Body of pancreas (tissue), 4 donors: ENCODE data around the gene GRPEL2. TPM values are rescaled to one million over a fixed set of nuclear protein-coding genes. Genes with fewer than 3 reads are reported as not detected.
A peak's percentile ranks its signal among the peaks of the same experiment; 100 is the strongest.
"Not testable (repeated sequence)": the region's sequence is repeated elsewhere in the genome, so short reads cannot be mapped to it uniquely, and the experiment has no call there.

ENCODE experiments used
- ATAC-seq: fragments of 150-250 bp; one replicate; pipeline ENCODE4 v1.9.1; 2016
- DNase-seq, 4 donors: peaks; one replicate each; pipeline ENCODE4 v3.0.0-alpha.2; 2019
- H3K27ac ChIP-seq, 4 donors: fragments of 200-600 bp; sonication (generic); 1 replicate in 3 of 4; 2 replicates in 1 of 4; pipeline versions ENCODE4 v1.5.1 to v1.6.1; 2016 to 2019; ENCODE audit warnings: mild to moderate bottlenecking in 1 of 4, mixed read lengths in 1 of 4, moderate library complexity in 1 of 4
- H3K27me3 ChIP-seq, 2 donors: fragments of 200-600 bp; sonication (generic); one replicate each; pipeline ENCODE4 v1.6.0; 2016; ENCODE audit warnings: mild to moderate bottlenecking in 1 of 2
- H3K36me3 ChIP-seq, 2 donors: fragments of 200-600 bp; sonication (generic); replicated peaks in 1 of 2; 2 replicates each; pipeline ENCODE4 v1.5.1; 2016; ENCODE audit warnings: low read depth in 2 of 2; ENCODE audit not compliant: insufficient read depth in 1 of 2
- H3K4me1 ChIP-seq: fragments of 200-600 bp; sonication (generic); one replicate; pipeline ENCODE4 v1.6.0; 2016
- H3K4me3 ChIP-seq, 2 donors: fragments of 200-600 bp; sonication (generic); 1 replicate in 1 of 2; 2 replicates in 1 of 2; pipeline ENCODE4 v1.5.1; 2016 to 2019
- H3K9me3 ChIP-seq, 3 donors: fragments of 200-600 bp; sonication (generic); 1 replicate in 2 of 3; 2 replicates in 1 of 3; pipeline ENCODE4 v1.5.1; 2016
- POLR2A ChIP-seq, 3 donors: fragments of 450-650 bp; IDR thresholded peaks; one replicate each; pipeline ENCODE4 v1.6.1; 2016; ENCODE audit warnings: antibody characterized with exemption in 3 of 3, mild to moderate bottlenecking in 2 of 3
- WGBS, 2 donors: methylation state at CpG; one replicate each; pipeline ENCODE4 v1.1.5; 2017; 5-methylcytosine and 5-hydroxymethylcytosine counted together
- intact Hi-C: fragments of 100-400 bp; cut with DNase I; formaldehyde crosslinking; loops from one replicate; pipeline ENCODE4 v1.15.1; 2023
- total RNA-seq, 2 donors: library from RNA; depleted of rRNA; stranded (reverse); fragments of >200 nt; gene quantifications; one replicate each; pipeline ENCODE4 v1.1.0, GENCODE V29; 2016
- TF ChIP-seq, protein P1 (sequence below), 7 experiments: fragments of 450-650 bp in 4 of 7; fragments of 200-600 bp in 3 of 7; sonication (generic) in 3 of 7; IDR thresholded peaks; one replicate each; pipeline ENCODE4 v1.5.1; 2016 to 2019; ENCODE audit warnings: antibody characterized with exemption in 7 of 7

GRPEL2 gene
- total RNA-seq, 2 donors from 2014 or later = 4.9 to 10.6 TPM

DNA sequence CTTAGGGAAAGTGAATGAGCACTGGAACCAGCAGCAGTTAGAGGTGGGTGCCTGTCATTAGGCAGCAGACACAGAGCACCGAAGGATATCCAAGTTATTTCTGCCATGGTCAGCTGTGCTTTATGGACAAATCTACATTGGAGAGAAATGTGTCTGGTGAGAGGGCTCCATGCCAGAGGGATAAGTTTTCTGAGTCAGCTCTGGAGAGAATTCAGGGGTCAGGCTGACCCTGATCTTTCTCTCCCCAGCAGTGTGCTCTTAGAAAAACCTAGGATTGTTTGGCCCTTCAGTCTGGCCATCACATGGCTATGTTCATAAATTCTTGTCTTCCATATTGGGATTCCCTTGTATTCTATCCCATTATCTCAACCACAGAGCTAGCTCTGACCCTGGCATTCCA lies 42.7 kb downstream of the GRPEL2 start:
- Histone ChIP-seq H3K36me3 (no peaks in the 10 kb centered on the region), H3K9me3 (peaks cover 0 to 5% (median 0%) of the 10 kb centered on the region in 3 donors), H3K27ac (peak overlapping the region in 1 of 4 donors; percentile 18), H3K27me3 (no peaks in the 10 kb centered on the region), H3K4me3 (no peak overlapping the region), H3K4me1 (no peaks in the 10 kb centered on the region)
- 93% methylated on average over 1 of the region's 1 CpG for WGBS, 2 donors
- TF ChIP-seq POLR2A (IDR thresholded peaks at IDR 0.05) = no peak
- TF ChIP-seq, protein P1, sequence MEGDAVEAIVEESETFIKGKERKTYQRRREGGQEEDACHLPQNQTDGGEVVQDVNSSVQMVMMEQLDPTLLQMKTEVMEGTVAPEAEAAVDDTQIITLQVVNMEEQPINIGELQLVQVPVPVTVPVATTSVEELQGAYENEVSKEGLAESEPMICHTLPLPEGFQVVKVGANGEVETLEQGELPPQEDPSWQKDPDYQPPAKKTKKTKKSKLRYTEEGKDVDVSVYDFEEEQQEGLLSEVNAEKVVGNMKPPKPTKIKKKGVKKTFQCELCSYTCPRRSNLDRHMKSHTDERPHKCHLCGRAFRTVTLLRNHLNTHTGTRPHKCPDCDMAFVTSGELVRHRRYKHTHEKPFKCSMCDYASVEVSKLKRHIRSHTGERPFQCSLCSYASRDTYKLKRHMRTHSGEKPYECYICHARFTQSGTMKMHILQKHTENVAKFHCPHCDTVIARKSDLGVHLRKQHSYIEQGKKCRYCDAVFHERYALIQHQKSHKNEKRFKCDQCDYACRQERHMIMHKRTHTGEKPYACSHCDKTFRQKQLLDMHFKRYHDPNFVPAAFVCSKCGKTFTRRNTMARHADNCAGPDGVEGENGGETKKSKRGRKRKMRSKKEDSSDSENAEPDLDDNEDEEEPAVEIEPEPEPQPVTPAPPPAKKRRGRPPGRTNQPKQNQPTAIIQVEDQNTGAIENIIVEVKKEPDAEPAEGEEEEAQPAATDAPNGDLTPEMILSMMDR (IDR thresholded peaks at IDR 0.05) = no peak
- no peak for ATAC-seq
- DNase-seq = peak in 1 of 4 donors; percentile 38
- intact Hi-C loops = loop anchor here (5.0 kb wide), 1 partner anchor 174 kb away; no protein-coding TSS in a partner anchor

DNA sequence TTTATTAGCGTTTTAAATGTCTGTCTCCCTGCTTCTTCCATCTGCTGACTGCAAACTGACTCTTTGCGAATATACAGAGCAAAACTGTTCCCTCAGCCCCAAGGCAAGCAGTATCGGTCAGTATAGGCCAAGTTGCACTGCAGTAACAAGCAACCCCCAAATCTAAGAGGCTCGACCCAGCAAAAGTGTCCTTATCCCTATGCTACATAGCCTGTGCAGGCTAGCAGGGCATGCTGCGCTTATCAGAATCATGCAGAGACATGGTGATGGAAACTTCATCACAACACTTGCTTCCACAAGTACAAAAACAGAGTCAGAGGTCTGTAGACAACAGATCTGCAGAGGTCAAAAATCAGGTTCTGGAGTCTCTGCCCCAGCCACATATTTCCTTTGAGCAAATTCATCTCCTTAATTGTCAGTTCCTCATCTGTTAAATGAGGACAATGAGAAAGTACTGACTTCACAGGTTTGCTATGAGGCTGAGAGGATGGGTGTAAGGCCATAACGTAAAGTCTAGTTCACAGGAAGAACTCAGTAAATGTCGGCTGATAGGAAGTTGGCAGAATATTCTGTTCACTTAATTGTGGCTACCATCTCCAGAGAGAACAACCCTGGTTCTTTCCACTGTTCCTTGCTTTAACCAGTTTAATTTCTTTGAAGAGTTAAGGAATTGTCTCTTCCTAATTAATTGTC lies 43.3 kb downstream of the GRPEL2 start:
- intact Hi-C loops = loop anchor here (5.0 kb wide), 1 partner anchor 174 kb away; no protein-coding TSS in a partner anchor
- Histone ChIP-seq H3K36me3 (no peaks in the 10 kb centered on the region), H3K9me3 (peaks cover 0 to 5% (median 0%) of the 10 kb centered on the region in 3 donors), H3K4me3 (no peak overlapping the region), H3K4me1 (no peaks in the 10 kb centered on the region), H3K27me3 (no peaks in the 10 kb centered on the region), H3K27ac (no peak overlapping the region)
- WGBS, 2 donors = 62 to 67% methylated on average over 7 of the region's 7 CpGs
- ATAC-seq (no peak), DNase-seq (no peak)
- TF ChIP-seq, protein P1 (IDR thresholded peaks at IDR 0.05) = no peak
- no peak for TF ChIP-seq POLR2A (IDR thresholded peaks at IDR 0.05)

DNA sequence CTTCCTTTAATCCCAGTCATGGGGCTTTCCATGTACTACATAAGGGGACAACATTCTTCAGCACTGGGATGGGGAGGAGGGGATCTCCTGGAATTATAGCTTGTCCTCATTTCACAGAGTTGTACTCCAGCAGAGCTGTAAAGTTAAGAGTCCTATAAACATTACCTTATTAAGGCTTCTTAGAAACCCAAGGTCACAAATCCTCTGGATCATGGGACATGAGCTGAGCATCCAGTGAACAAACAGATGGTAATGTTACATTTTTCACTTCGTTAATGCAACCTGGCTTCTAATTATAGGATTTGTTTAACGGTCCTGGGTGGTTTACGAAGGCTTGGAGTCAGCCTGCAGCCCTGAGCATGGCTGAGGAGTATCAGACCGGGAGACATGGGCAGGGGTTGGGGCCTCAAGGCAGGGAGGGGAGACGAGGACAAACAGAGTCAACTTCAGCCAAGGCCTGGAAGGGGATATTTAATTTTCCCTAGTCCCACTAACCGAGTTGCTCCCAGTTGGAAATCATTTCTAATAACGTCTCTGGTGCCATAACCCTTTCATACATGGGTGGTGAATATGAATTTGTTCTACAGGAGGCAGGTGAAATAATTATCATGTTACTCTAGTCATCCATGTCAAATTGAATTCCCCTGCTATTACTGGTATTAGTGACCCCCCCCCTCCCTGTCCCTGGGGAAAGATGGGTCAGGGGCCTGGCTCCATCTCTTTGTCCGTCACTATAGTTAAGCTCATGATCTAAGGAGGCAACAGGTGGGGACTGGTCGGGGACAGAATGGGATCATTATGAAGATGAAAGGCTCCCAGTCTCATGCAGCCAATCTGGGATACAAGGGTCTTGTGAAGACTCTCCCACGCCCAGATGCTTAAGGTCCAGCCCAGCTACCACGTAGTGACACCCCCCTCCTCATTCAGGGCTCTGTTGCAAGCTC lies 44.5 kb downstream of the GRPEL2 start:
- no peaks in the 10 kb centered on the region for H3K27me3 ChIP-seq
- H3K9me3 ChIP-seq = peaks cover 0 to 5% (median 0%) of the 10 kb centered on the region in 3 donors
- H3K4me1 ChIP-seq = no peaks in the 10 kb centered on the region
- intact Hi-C loops = loop anchor here (5.0 kb wide), 1 partner anchor 172 kb away; no protein-coding TSS in a partner anchor
- TF ChIP-seq POLR2A (IDR thresholded peaks at IDR 0.05) = no peak
- TF ChIP-seq, protein P1 (IDR thresholded peaks at IDR 0.05) = no peak
- H3K36me3 ChIP-seq = no peaks in the 10 kb centered on the region
- H3K27ac ChIP-seq = no peak overlapping the region
- 61 to 69% methylated on average over 11 of the region's 11 CpGs for WGBS, 2 donors
- ATAC-seq = no peak
- H3K4me3 ChIP-seq = no peak overlapping the region
- DNase-seq = no peak

DNA sequence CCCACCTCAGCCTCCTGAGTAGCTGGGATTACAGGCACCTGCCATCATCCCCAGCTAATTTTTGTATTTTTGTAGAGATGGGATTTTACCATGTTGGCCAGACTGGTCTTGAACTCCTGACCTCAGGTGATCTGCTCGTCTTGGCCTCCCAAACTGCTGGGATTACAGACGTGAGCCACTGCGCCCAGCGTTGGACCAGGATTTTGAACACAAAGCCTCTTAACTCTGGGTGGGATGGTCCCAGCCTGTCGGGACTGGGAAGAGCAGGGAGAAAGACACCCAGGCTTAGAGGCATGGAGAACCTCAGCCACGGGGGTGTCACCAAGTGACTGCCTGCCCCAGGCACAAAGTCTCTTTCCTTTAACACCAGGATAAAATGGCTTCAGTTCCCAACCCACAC lies 45.8 kb downstream of the GRPEL2 start:
- H3K36me3 ChIP-seq, H3K27ac ChIP-seq, H3K27me3 ChIP-seq, intact Hi-C loops, H3K4me3 ChIP-seq, ATAC-seq, H3K4me1 ChIP-seq, DNase-seq, H3K9me3 ChIP-seq: not testable (repeated sequence)
- WGBS, 2 donors = 76 to 80% methylated on average over 6 of the region's 6 CpGs

DNA sequence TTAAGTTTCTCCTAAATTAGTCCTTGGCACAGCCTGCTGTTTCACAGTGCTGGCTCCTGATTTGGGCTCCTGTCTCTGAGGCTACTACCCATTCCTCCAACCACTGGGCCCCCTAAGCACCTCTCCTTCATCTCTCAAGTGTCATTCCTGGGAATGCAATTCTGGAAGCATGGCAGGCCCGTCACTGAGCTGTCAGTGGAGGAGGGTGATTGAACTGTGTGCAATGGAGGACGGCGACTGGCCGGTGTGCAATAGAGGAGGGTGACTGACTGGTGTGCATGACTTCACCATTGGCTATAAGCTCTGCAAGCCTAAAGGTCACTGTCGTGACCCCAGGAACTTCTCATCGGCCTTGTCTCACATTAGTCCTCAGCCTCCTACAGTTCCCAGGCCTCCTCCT lies 46.2 kb downstream of the GRPEL2 start:
- intact Hi-C loops = no loop called here
- 76% methylated on average over 6 of the region's 6 CpGs for WGBS, 2 donors
- H3K4me1 ChIP-seq = no peaks in the 10 kb centered on the region
- H3K36me3 ChIP-seq = no peaks in the 10 kb centered on the region
- TF ChIP-seq POLR2A (IDR thresholded peaks at IDR 0.05) = no peak
- TF ChIP-seq, protein P1 (IDR thresholded peaks at IDR 0.05) = no peak
- ATAC-seq (no peak), DNase-seq (no peak)
- no peaks in the 10 kb centered on the region for H3K27me3 ChIP-seq
- peaks cover 0 to 5% (median 0%) of the 10 kb centered on the region in 3 donors for H3K9me3 ChIP-seq
- no peak overlapping the region for H3K27ac ChIP-seq
- no peak overlapping the region for H3K4me3 ChIP-seq
